HCT116 (cell line): ENCODE data around the gene ATP10B. TPM values are rescaled to one million over a fixed set of nuclear protein-coding genes. Genes with fewer than 3 reads are reported as not detected.

Source experiments
- ATAC-seq: fragments of 200-7000 bp; cut with Tn5 transposase; 2 replicates; pipeline ENCODE4 v1.9.1; 2020; ENCODE audit warnings: mild to moderate bottlenecking, moderate library complexity
- BruUV-seq: library from RNA; stranded (reverse); fragments of 400-500 nt; replicated peaks from 2 replicates; lab custom pipeline; 2021; lab: Mats Ljungman, UMichigan
- CTCF ChIA-PET: fragments of 300-600 bp; sonication (Branson Sonifier 250); formaldehyde crosslinking; loops from one replicate; lab custom pipeline; 2021; ENCODE audit warnings: antibody characterized with exemption; lab: Charles Lee
- POLR2A ChIA-PET: fragments of 300-600, 350-600 bp; sonication (Branson Sonifier 250); formaldehyde crosslinking; loops from one replicate; lab custom pipeline; 2021; ENCODE audit warnings: antibody characterized with exemption; lab: Charles Lee
- RAD21 ChIA-PET, 2 experiments: fragments of 300-600 bp; sonication (Branson Sonifier 250); formaldehyde crosslinking; loops; one replicate each; lab custom pipeline; 2023; ENCODE audit warnings: low total read pairs in 2 of 2; ENCODE audit not compliant: uncharacterized antibody in 2 of 2, unreplicated experiment in 2 of 2, low non-redundant PET in 1 of 2; lab: Charles Lee
- DNase-seq: peaks from one replicate; pipeline ENCODE4 v3.0.0-alpha.2; 2010; ENCODE audit warnings: low read depth, low spot score
- H2AFZ ChIP-seq: fragments of 200-600 bp; shearing (Covaris generic), sonication (generic); 2 replicates; pipeline ENCODE4 v1.6.1; 2017; ENCODE audit warnings: low read depth, mixed run types, mixed read lengths, antibody characterized with exemption, low read length; ENCODE audit not compliant: poor library complexity, severe bottlenecking
- H3K27ac ChIP-seq: 2 replicates; pipeline ENCODE4 v1.5.1; 2012; ENCODE audit warnings: low read depth, low read length
- H3K27me3 ChIP-seq: fragments of 200-600 bp; sonication (generic); 2 replicates; pipeline ENCODE4 v1.6.1; 2016; ENCODE audit warnings: mixed run types, low read length, mixed read lengths; ENCODE audit not compliant: insufficient read depth
- H3K36me3 ChIP-seq, 2 experiments: fragments of 200-500 bp in 1 of 2; fragments of 200-600 bp in 1 of 2; sonication (Bioruptor generic) in 1 of 2; sonication (generic) in 1 of 2; 2 replicates each; pipeline versions ENCODE4 v1.5.1 to v1.6.1; 2014 to 2016; ENCODE audit warnings: low read length in 2 of 2, inconsistent platforms in 1 of 2, mixed read lengths in 1 of 2, mixed run types in 1 of 2; ENCODE audit not compliant: insufficient read depth in 2 of 2, control insufficient read depth in 1 of 2
- H3K4me1 ChIP-seq, 2 experiments: fragments of 200-600 bp in 1 of 2; sonication (generic) in 1 of 2; 2 replicates each; pipeline versions ENCODE4 v1.5.1 to v1.6.1; 2012 to 2017; ENCODE audit warnings: low read length in 2 of 2, inconsistent platforms in 1 of 2, mild to moderate bottlenecking in 1 of 2, mixed read lengths in 1 of 2, mixed run types in 1 of 2, moderate library complexity in 1 of 2; ENCODE audit not compliant: insufficient read depth in 2 of 2, control insufficient read depth in 1 of 2
- H3K4me2 ChIP-seq: fragments of 200-600 bp; sonication (generic); 2 replicates; pipeline ENCODE4 v1.6.1; 2017; ENCODE audit warnings: mixed run types, low read length, mixed read lengths
- H3K4me3 ChIP-seq, 2 experiments: fragments of 200-600 bp in 1 of 2; sonication (generic) in 1 of 2; replicated peaks in 1 of 2; 2 replicates each; pipeline ENCODE4 v1.5.1; 2011 to 2016; ENCODE audit warnings: low read length in 2 of 2, control low read depth in 1 of 2, low read depth in 1 of 2, mild to moderate bottlenecking in 1 of 2, mixed read lengths in 1 of 2, mixed run types in 1 of 2
- H3K79me2 ChIP-seq: fragments of 200-600 bp; sonication (generic); 2 replicates; pipeline ENCODE4 v1.6.1; 2017; ENCODE audit warnings: mild to moderate bottlenecking, mixed run types, low read length, moderate library complexity, mixed read lengths; ENCODE audit not compliant: insufficient read depth
- H3K9ac ChIP-seq: fragments of 200-600 bp; sonication (generic); 2 replicates; pipeline ENCODE4 v1.6.1; 2016; ENCODE audit warnings: low read length, mixed read lengths
- H3K9me2 ChIP-seq: fragments of 200-600 bp; sonication (generic), shearing (Covaris generic); 2 replicates; pipeline ENCODE4 v1.6.1; 2017; ENCODE audit warnings: mixed run types, mild to moderate bottlenecking, moderate library complexity; ENCODE audit not compliant: insufficient read depth
- H3K9me3 ChIP-seq, 2 experiments: fragments of 200-500 bp in 1 of 2; fragments of 200-600 bp in 1 of 2; sonication (Bioruptor generic) in 1 of 2; sonication (generic) in 1 of 2; 2 replicates each; pipeline ENCODE4 v1.6.1; 2014 to 2017; ENCODE audit warnings: low read length in 2 of 2, mixed read lengths in 2 of 2, inconsistent platforms in 1 of 2, low read depth in 1 of 2, mild to moderate bottlenecking in 1 of 2, mixed run types in 1 of 2, moderate library complexity in 1 of 2; ENCODE audit not compliant: control insufficient read depth in 1 of 2, insufficient read depth in 1 of 2
- H4K20me1 ChIP-seq: fragments of 200-600 bp; sonication (generic), shearing (Covaris generic); 2 replicates; pipeline ENCODE4 v1.6.1; 2017; ENCODE audit warnings: mixed run types, mild to moderate bottlenecking, moderate library complexity; ENCODE audit not compliant: insufficient read depth
- ATF3 ChIP-seq: IDR thresholded peaks from 2 replicates; pipeline ENCODE4 v1.6.1; 2012
- CBX3 ChIP-seq: IDR thresholded peaks from 2 replicates; pipeline ENCODE4 v1.6.1; 2012; ENCODE audit warnings: low read depth
- CEBPB ChIP-seq: IDR thresholded peaks from 2 replicates; pipeline ENCODE4 v1.6.1; 2012; ENCODE audit warnings: low read depth
- CTCF ChIP-seq, 3 experiments: fragments of 200-600 bp in 1 of 3; sonication (generic) in 1 of 3; IDR thresholded peaks in 2 of 3; conservative IDR thresholded peaks in 1 of 3; 2 replicates each; pipeline ENCODE4 v1.5.1; 2012 to 2017; ENCODE audit warnings: low read depth in 2 of 3, low read length in 2 of 3, antibody characterized with exemption in 1 of 3, borderline replicate concordance in 1 of 3, control low read depth in 1 of 3, mild to moderate bottlenecking in 1 of 3, mixed read lengths in 1 of 3, mixed run types in 1 of 3, moderate library complexity in 1 of 3; ENCODE audit not compliant: insufficient read depth in 1 of 3
- EGR1 ChIP-seq: IDR thresholded peaks from 2 replicates; pipeline ENCODE4 v1.6.1; 2012; ENCODE audit warnings: low read depth
- ELF1 ChIP-seq: IDR thresholded peaks from 2 replicates; pipeline ENCODE4 v1.6.1; 2012; ENCODE audit warnings: low read depth, borderline replicate concordance
- EZH2 ChIP-seq: fragments of 200-600 bp; sonication (generic); IDR thresholded peaks from 2 replicates; pipeline ENCODE4 v1.6.1; 2017; ENCODE audit warnings: antibody characterized with exemption, mixed run types
- FOSL1 ChIP-seq: IDR thresholded peaks from 2 replicates; pipeline ENCODE4 v1.6.1; 2012; ENCODE audit warnings: low read depth
- JUND ChIP-seq: IDR thresholded peaks from 2 replicates; pipeline ENCODE4 v1.6.1; 2012
- MAX ChIP-seq: IDR thresholded peaks from 2 replicates; pipeline ENCODE4 v1.6.1; 2012
- POLR2AphosphoS5 ChIP-seq: IDR thresholded peaks from 2 replicates; pipeline ENCODE4 v1.6.1; 2011; ENCODE audit warnings: mild to moderate bottlenecking, low read depth, low read length, moderate library complexity
- REST ChIP-seq: IDR thresholded peaks from 2 replicates; pipeline ENCODE4 v1.6.1; 2012; ENCODE audit warnings: low read depth
- SIN3A ChIP-seq: IDR thresholded peaks from 2 replicates; pipeline ENCODE4 v1.6.1; 2012; ENCODE audit warnings: low read depth
- SP1 ChIP-seq: IDR thresholded peaks from 2 replicates; pipeline ENCODE4 v1.6.1; 2012; ENCODE audit warnings: low read depth
- SRF ChIP-seq: IDR thresholded peaks from 2 replicates; pipeline ENCODE4 v1.6.1; 2012; ENCODE audit warnings: low read depth
- YY1 ChIP-seq: IDR thresholded peaks from 2 replicates; pipeline ENCODE4 v1.6.1; 2011; ENCODE audit warnings: low read length, low read depth, moderate library complexity, mild to moderate bottlenecking; ENCODE audit not compliant: insufficient replicate concordance; ENCODE audit errors: extremely low read depth
- ZBTB33 ChIP-seq: IDR thresholded peaks from 2 replicates; pipeline ENCODE4 v1.6.1; 2011; ENCODE audit warnings: mild to moderate bottlenecking, low read length, moderate library complexity; ENCODE audit not compliant: insufficient replicate concordance; ENCODE audit errors: extremely low read depth
- ZFX ChIP-seq: fragments of 450-650 bp; IDR thresholded peaks from 2 replicates; pipeline ENCODE4 v1.6.1; 2017
- ZNF274 ChIP-seq: fragments of 200-500 bp; sonication (Bioruptor generic); IDR thresholded peaks from 2 replicates; pipeline ENCODE4 v1.6.1; 2014; ENCODE audit warnings: mild to moderate bottlenecking, low read depth, low read length, inconsistent platforms
- intact Hi-C: fragments of 100-400 bp; cut with micrococcal nuclease; formaldehyde crosslinking; loops from 2 replicates; pipeline ENCODE4 v1.10.0; 2022
- total RNA-seq: library from RNA; stranded (reverse); gene quantifications from one replicate; pipeline ENCODE4 v1.2.1, GENCODE V29; 2021; ENCODE audit not compliant: unreplicated experiment

The ATP10B gene
- total RNA-seq, 1 experiment from 2014 or later, result 0.07 TPM

- TF ChIP-seq YY1, result no peak
- TF ChIP-seq, all 23 proteins: peak for 0
Measured at GRCh38 chr5:160523502-160524163, 328.4 kb downstream of the ATP10B start (continued).

- no peak overlapping the region for H3K4me3 ChIP-seq
- H3K9me3 ChIP-seq, result no peaks in the 10 kb centered on the region
- no peaks in the 10 kb centered on the region for H3K4me1 ChIP-seq
- no peaks in the 10 kb centered on the region for H3K36me3 ChIP-seq
- no peaks in the 10 kb centered on the region for H4K20me1 ChIP-seq
- DNase-seq, result no peak
- BruUV-seq, result no TSS peak
- no peak overlapping the region for H3K9ac ChIP-seq
- no peaks in the 10 kb centered on the region for H3K9me2 ChIP-seq
- H3K27me3 ChIP-seq, result peaks cover 8% of the 10 kb centered on the region; the same call in 1 of the 2 replicates
- CTCF ChIA-PET, result no interaction called here
- intact Hi-C loops, result no loop called here
- TF ChIP-seq CEBPB, result no peak
- no peak for TF ChIP-seq CBX3
- no peak for TF ChIP-seq ZBTB33
- no peak for TF ChIP-seq FOSL1
- TF ChIP-seq MAX, result no peak
- TF ChIP-seq SIN3A, result no peak
- TF ChIP-seq JUND, result no peak
- no peak for TF ChIP-seq ELF1
- no peak for TF ChIP-seq POLR2AphosphoS5
- TF ChIP-seq EGR1, result no peak
- TF ChIP-seq SP1, result no peak
- no peak for TF ChIP-seq ATF3
- no peak for TF ChIP-seq ZFX
- no peak for TF ChIP-seq REST
- TF ChIP-seq SRF, result no peak
- no peak for TF ChIP-seq ZNF274
- TF ChIP-seq YY1, result no peak
- no peak for TF ChIP-seq CTCF (IDR thresholded peaks at IDR 0.05 in 2 of 3, conservative IDR thresholded peaks at IDR 0.05 in 1 of 3; ENCODE audit: borderline replicate concordance in 1 of 3, insufficient read depth in 1 of 3, low read depth in 2 of 3, low read length in 2 of 3)
- no peak for TF ChIP-seq EZH2
- TF ChIP-seq, all 23 proteins: peak for 0
- ATAC-seq, result no peak
- no peak overlapping the region for H2AFZ ChIP-seq
- RAD21 ChIA-PET, result no interaction called here
- POLR2A ChIA-PET, result no interaction called here
- H3K4me2 ChIP-seq, result no peak overlapping the region
- no peaks in the 10 kb centered on the region for H3K79me2 ChIP-seq
- no peak overlapping the region for H3K27ac ChIP-seq
Measured at GRCh38 chr5:160521392-160521663, 330.7 kb downstream of the ATP10B start.
